Glomerular visceral epithelial cell (primary cell): ENCODE data around the gene CCDC112.
"Not testable (repeated sequence)": the region's sequence is repeated elsewhere in the genome, so short reads cannot be mapped to it uniquely, and the experiment has no call there.

ENCODE experiments used
- DNase-seq: peaks from one replicate; pipeline ENCODE4 v3.0.0-alpha.2; 2016; ENCODE audit errors: extremely low spot score

The CCDC112 gene

DNA sequence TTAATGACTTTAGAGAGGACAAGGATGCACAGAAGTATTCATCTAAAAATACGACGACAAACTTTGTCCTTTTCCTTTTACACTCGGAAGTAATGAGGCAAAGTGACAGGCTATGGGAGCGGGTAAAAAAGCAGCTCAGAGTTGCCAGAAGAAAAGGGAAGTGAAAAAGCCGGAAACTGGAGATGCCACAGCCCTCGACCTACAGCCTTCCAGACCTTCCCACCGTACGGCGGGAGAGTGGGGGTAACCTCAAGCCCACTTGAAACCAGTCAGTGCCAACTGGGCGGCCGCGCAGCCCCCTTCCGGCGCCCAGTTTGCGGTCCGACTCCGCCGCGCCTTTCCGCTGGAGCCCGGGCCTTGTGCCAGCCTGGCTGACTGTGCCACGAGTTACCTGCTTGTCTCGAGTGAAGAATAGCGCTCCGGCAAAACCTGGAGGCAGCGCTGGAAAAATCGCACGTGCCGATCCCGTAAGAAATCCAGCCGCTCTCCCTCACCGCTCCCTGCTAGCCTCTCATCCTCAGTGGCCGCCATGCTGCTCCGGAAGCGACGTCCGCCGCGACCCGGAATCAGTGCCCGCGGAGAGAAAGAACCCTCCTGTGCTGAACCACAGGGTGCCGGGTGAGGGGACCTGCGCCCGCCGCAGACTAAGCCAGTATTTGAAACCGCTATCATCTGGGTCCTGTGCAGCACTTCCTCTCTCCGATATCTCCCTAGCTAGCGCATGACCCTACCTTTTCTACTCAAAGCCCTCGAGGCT, 34.0 kb downstream of the CCDC112 start, which contains the start of gene PGGT1B:
Gene PGGT1B (minus strand): TSS at position 557 of the 757 bp plus-strand sequence. CDS start 26 bp downstream, at position 531.
- peak; percentile 75 for DNase-seq

DNA sequence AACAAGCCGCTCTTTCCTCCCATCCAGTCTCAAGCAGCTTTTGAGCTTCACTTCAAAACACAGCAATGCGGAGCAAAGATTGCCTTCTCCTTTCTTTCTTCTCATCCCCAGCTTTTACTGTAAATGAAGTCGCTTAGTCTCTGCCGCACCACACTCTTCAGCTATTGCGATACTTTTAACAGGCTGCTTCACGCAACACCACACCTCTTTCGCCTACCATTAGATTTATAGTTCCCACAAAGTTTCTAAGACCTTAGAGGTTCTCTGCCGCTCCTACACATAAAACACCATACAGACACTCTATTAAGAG, 34.5 kb downstream of the CCDC112 start:
- DNase-seq: peak; percentile 26

DNA sequence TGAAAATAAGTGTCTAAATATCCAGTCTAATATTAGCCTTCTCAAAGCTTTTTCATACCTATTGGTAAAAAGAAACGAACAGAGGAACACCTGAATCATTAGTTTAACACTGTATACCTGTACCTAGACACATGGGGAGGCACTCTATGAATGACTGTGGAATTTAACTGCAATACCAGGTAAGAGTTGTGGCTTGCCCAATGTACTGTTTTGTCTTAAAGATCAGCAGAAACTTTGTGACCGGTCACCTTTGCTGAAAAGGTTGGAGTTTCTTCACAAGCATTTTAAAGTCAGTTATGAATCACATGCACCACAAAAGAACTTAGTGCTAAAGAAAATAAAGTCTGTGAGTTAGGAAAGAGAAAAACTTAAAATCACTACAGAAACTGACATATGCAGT, 36.2 kb downstream of the CCDC112 start:
- no peak for DNase-seq

DNA sequence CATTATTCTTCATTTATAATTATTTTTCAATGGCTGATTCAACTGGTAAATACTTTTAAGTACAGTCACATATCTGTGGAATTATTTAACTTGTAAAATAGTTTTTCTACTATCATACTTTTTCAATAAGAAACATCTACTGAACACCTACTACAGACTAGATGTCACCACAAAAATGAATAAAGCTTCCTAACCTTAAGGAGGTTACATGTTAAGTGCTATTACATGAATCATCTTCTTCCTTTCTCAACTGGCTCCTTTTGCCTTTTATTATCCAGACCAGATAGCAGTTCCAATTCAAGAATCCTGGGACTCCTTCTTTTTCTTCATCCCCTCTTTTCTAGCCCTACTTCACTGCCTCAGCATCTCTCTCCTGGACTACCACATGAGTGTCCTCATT, 38.5 kb downstream of the CCDC112 start:
- DNase-seq: no peak

DNA sequence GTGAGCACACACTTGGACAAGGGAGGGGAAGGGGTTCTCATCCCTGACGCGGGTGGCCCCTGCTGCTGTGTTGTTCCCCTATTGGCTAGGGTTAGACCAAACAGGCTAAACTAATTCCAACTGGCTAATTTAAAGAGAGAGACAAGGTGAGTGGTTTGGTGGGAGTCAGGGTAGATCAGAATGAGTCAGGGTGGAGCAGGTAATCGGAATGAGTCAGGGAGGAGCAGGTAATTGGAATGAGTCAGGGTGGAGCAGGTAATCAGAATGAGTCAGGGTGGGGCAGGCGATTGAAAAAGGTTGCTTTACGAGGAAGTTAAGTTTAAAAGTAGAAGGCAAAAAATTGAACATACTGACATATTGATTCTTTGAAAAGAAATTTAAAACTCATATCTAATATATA, 47.1 kb downstream of the CCDC112 start:
- DNase-seq: not testable (repeated sequence)

DNA sequence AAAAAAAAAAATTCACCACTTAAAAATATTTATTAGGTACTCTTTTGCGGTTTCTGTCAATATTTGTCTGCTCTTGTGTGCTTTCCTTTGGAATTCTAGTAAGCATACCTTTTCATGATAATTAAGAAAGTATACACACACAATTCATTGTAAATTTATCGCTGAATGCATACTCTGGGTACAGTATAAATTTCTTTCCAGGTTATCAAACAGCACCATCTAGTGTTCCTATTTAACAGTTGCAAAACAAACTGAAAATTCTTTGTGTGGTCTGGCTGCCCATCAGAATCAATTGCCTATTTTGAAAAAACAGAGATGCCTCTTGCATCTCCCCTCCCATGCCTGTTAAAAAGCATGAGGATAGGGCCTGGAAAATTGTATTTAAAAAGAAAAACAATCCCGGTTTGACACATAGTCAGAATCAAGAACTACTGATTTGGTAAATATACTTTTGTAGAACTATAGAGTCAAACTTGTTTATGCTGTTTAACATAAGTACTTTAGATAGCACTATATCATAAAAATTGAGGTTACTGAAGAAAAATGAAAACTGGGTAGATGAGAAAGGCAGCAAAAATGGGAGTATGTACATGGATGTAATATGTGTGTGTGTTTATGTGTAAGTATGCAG, 50.0 kb downstream of the CCDC112 start:
- DNase-seq: peak; percentile 45

DNA sequence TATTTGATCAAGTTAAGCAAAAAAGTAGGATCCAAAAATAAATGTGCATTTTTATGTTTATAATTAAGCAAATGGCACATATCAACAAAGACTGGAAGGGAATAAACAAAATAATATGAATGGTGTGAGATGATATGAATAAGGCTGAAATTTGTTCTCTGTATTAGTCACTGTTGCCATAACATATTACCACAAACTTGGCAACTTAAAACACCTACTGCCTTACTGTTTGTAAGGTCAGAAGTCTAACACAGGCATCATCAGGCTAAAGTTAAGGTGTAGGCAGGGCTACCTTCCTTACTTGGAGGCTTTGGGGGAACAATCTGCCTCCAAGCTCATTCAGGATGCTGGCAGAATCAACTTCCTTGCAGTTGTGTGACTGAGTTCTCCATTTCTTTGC, 53.0 kb downstream of the CCDC112 start:
- DNase-seq: peak; percentile 15

DNA sequence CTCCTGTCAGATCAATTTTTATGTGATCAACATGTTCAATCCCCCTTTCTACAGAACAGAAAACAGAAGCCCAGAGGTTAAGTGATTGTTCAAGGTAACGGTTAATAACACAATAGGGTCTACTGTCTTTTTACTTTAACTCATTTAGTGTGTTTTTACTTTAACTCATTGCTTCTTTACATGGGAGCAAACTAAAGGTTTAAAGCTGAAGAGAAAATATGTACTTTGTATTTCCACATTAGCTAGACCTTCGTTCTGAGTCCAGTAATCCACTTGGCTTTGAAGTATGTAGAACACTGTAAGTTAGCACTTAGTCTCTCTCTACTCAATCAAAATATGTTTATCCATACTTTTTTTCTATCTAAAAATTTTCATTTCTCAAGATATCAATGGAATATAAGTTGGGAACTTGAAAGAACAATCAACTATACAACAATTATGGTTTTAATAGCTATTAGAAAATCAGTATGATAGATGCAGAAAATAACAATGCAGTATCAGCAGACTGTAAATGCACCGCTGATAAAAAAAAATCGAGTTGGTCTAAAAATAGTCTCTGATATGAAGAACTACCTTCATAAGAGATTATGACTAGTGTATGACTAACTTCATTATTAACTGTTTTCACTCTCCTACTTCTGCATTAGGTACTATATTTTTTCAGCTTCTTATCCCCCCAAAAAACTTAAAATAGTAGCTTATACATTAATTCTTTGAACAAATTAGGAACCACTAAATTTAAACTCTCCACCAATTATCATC, 54.4 kb downstream of the CCDC112 start:
- DNase-seq: no peak

DNA sequence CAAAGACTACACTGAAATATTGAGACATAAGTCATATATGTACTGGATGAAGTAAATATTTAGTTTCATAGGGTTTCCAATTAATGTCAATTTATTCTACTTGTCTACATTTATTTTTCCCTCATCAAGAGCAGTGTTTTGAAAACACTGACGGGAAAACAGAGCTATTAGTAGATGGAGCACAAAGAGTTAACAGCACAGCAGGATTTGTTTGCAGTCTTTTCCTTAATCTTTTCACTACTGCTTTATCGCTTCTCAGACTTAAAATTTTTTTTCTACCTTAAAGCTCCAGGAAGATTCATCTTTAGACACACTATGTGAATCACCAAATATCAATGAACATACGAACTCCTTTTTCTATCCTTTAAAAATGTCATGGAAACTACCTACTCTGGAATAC, 59.4 kb downstream of the CCDC112 start:
- DNase-seq: no peak

DNA sequence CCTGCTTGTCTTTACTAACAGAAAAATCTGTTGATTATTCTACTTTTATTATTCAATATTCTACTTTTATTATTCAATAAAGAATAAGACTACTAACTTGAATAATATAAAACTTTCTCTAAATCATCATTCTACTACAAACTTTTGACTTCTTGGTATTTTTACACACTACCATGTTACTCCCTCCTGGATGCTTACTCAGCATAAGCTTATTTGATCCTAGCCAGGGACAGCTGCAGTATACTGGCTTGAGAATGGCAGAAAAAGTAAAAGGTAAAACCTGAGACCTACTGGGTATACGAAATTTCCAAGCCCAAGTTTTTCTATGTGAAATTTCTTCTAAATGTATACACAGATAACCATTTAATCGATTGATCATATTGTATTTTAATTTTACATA, 59.9 kb downstream of the CCDC112 start:
- DNase-seq: no peak

DNA sequence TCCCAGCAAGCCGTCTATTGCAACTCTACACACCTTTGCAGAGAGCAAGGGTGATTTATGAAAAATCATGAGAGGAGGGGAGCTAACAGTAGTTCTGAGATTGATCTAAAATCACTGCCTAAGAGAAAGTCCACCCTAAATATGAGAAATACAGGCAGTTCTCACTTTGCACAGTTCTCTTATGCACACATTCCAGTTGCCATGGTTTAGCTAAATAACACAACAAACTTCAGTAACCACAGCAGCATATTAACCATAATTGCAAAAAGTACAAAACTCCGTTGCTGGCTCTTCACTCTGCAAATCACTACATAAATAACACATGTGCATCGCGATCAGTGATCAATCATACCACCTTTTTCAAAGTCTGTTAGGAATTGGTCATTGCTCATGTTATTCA, 64.9 kb downstream of the CCDC112 start:
- DNase-seq: no peak

DNA sequence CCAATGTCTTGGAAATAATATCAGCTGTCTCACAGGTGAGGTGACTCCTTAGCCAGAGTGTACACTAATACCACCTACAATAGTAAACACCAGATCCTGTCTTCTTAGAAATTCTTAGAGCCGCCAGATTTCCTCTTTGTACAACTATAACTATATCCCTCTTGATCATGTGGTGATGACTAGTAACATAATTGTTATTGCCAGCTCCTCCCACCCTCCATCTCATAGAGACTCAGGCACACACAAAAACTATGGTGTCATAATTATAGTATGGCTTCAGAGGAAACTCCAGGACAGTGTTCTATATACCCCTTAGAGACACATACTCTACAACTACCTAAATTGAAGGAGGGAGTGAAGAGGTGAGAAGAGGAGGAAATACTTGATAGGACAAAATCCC, 66.8 kb downstream of the CCDC112 start:
- no peak for DNase-seq

DNA sequence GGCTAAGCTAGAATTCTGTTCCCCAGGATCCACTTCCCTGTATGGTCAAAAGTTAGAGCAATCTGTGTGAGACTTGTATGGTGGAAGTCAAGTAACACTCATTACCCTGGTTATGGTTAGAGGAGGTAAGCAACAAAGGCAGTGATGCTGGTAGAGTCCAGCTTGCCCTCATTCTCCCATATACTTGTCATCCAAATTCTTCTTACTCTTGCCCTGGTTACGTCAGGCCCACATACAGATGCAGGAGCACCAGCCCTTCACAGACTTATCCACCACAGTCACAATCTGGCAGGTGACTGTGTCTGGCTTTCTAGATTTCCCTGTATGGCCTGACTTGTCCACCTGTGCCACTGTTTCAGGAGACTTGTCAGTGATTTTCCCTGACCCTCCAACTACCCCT, 69.2 kb downstream of the CCDC112 start:
- no peak for DNase-seq
